ENCODE results near the gene MAMDC2. TPM values are rescaled to one million over a fixed set of nuclear protein-coding genes. Genes with fewer than 3 reads are reported as not detected.

MAMDC2 gene
- total RNA-seq, 1 experiment from 2014 or later, result 6.0 TPM

GRCh38 chr9:70106571-70106970, 62.9 kb downstream of the MAMDC2 start:
- DNase-seq (ENCODE audit: low spot score), result no peak

- no peak for DNase-seq (ENCODE audit: low spot score)
Observed at GRCh38 chr9:70107558-70107957, 63.9 kb downstream of the MAMDC2 start.

- DNase-seq (ENCODE audit: low spot score), result no peak
Observed at GRCh38 chr9:70108181-70108580, 64.5 kb downstream of the MAMDC2 start.

DNA sequence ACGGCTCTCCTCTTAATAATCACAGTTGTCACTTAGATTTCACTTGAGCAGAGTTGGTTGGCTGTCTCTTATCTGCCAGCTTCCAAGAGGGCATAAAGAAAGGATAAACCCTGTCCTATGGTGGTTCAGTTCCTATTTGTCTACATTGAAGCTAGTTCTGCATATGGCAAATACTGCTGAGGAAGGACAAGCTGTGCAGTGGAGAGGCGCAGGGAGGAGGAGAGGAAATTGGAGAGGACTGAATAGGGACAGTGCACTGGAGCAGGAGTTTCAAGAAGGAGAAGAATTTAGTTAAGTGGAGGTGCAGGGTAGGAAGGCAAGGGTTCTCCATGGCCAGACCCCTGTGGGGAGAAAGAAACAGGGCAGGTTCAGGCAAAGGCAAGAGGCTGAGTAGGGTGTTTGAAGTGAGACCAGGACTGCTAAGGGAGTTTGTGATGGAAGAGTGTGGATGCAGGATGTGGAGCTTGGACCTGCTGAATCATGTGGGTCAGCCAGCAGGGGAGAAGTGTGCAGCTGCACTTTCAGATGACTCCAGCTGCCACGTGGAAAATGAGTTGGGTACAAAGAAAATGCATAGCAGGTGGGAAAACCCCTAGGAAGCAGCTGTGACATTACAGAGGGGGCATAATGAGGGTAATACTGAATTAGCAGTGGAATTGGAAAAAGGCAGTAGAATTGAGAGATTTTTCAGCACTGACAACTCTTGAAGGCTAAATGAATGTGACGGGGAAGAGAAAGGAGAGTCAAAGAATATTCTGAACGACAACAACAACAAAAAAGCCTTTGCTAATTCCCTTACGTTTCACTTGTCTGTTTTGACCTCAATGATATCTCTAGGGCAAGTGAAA, 66.8 kb downstream of the MAMDC2 start:
- peak; percentile 78 for DNase-seq (ENCODE audit: low spot score)

- DNase-seq (ENCODE audit: low spot score), result peak; percentile 82
Observed at GRCh38 chr9:70111042-70111602, 67.5 kb downstream of the MAMDC2 start.

DNA sequence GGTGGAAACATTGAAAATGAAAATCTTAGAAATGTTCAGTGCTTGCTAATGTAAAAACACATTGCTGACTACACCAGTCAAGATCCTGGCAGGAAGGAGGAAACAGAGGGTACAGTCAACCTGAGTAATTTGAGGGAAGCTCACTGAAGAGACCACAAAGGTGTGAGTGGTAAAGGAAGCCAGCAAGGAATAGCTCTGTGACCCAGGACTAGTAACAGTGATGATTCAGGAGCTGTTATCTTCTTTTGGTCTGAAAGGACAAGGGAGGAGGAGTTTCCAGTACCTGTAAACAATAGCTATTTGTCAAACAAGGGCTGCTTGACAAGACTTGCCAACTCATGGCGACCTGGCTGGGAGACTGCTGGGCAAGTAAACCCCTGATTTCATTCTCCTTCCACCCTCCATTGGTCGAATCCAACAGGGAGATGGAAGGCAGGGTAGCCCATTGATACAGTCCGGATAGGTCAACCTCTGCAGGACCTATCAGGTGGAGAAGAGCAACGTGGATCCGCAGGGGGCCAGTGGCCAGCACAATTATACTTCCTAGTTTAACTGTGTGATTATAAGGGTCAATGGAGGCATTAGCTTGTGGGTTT, 68.1 kb downstream of the MAMDC2 start:
- peak; percentile 71 for DNase-seq (ENCODE audit: low spot score)

DNA sequence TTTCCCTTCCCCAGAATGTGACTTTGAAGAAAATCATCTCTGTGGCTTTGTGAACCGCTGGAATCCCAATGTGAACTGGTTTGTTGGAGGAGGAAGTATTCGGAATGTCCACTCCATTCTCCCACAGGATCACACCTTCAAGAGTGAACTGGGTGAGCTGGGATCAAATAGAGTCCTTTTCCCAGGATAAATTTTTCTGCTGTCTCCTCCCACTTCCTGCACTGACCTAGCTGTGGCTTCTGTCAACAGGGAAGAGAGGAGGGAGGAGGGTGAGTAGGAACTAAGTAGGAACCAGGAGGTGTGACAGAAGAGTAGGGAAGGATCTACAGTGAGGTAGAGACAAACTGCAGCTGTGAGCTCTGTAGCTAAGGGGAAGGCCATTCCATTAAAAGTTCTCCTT, 69.3 kb downstream of the MAMDC2 start:
- peak; percentile 74 for DNase-seq (ENCODE audit: low spot score)

DNA sequence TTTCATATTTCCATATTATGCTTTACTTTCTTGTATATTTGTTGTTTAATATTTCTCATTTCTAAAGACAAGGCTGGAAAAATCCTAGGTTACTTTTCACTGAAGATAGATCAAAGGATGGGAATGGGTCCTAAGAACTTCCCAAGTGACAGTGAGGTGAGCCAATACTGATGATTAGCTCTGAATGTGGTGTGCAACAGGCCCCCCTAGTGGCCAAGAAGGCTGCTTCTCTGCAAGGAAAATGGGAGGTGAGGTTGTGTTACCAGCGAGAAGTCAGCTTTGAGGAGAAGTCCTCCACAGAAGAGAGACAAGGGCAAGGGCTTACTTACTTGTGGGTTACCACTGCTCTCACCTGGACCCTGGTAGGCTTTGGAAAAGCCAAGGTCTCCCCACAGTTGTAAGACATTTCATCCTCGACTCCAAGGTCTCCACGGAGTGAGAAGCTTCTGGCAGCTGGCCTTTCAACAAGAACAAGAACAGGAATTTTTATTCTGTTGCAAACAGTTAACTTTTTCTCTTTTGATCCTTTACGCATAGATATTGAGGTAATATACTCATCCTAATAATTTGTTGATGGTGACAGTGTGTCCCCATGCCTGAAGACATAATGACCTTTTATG, 69.9 kb downstream of the MAMDC2 start:
- peak; percentile 68 for DNase-seq (ENCODE audit: low spot score)

- no peak for DNase-seq (ENCODE audit: low spot score)
Observed at GRCh38 chr9:70114898-70115297, 71.2 kb downstream of the MAMDC2 start.

DNA sequence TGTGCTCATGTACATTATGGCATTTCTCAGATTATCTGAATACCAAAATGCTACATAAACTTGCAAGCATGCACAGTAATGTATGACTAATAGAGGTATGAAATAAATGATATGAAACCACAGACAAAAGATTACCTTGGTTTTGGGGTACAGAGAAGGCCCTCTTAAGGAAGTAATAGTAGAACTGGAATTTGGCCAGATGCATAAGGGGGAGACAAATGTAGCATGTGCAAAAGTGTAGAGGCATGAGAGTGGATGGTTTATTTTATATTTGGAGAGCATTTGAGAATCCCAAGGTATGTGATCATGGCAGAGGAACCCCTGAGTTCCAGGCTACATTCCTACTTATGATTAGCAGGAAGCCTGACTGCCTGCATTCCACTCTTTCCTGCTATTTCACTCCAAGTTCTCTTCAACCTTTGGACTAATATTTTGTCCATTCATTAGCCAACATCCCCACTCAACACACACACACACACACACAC, 74.2 kb downstream of the MAMDC2 start:
- DNase-seq (ENCODE audit: low spot score), result peak; percentile 33

DNA sequence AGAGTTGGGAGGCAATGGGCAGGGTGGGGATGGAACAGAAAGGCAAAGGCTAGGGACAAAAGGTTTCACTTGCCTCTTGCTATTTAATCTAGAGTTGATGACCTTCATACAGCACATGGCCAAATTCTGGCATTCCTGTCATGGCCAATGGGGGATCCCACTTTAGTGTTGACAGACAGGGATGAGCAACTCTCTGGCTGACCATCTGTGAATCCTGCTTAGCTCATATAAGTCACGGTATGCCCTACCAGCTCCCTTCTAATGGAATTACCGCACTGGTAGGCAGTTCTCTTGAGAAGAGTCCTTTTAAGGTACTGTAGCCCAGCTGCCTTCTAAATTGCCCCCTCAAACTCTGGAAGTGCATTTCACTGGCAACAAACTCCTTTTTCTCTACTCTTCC, 76.1 kb downstream of the MAMDC2 start:
- DNase-seq (ENCODE audit: low spot score), result no peak

GRCh38 chr9:70120834-70121510, 77.3 kb downstream of the MAMDC2 start:
- DNase-seq (ENCODE audit: low spot score), result peak; percentile 95

DNA sequence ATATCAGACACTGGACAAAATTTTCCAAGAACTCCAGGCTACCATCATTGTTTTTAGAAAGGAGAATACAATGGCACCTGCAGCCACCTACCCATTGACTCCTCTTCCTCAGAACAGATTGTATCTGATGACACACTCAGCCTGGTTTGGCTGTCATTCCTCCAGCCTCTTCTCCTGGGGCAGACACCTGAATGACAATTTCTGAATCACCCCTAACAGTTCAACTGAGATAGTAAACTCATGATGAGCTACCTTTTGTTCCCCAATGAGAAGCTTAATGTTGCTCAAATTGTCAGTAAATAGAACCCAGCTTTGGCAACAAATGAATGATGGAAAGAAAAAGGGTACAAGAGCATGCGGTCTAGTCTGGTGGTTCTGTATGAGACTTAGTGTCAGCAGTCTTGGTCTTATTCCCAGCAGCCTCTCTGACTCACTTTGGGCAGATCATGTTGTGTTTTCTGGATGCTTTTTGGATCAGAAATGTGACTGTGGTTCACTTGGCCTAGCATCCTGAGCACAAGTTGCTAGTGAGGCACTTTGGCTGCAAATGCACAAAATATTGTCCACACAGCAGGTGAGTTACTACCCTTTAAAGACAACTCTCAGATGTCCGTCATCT, 78.3 kb downstream of the MAMDC2 start:
- DNase-seq (ENCODE audit: low spot score), result no peak

GRCh38 chr9:70123695-70124094, 80.0 kb downstream of the MAMDC2 start:
- DNase-seq (ENCODE audit: low spot score), result no peak

- DNase-seq (ENCODE audit: low spot score), result no peak
Observed at GRCh38 chr9:70125621-70126263, 82.1 kb downstream of the MAMDC2 start.

- DNase-seq (ENCODE audit: low spot score), result no peak
Observed at GRCh38 chr9:70127036-70127435, 83.4 kb downstream of the MAMDC2 start.

DNA sequence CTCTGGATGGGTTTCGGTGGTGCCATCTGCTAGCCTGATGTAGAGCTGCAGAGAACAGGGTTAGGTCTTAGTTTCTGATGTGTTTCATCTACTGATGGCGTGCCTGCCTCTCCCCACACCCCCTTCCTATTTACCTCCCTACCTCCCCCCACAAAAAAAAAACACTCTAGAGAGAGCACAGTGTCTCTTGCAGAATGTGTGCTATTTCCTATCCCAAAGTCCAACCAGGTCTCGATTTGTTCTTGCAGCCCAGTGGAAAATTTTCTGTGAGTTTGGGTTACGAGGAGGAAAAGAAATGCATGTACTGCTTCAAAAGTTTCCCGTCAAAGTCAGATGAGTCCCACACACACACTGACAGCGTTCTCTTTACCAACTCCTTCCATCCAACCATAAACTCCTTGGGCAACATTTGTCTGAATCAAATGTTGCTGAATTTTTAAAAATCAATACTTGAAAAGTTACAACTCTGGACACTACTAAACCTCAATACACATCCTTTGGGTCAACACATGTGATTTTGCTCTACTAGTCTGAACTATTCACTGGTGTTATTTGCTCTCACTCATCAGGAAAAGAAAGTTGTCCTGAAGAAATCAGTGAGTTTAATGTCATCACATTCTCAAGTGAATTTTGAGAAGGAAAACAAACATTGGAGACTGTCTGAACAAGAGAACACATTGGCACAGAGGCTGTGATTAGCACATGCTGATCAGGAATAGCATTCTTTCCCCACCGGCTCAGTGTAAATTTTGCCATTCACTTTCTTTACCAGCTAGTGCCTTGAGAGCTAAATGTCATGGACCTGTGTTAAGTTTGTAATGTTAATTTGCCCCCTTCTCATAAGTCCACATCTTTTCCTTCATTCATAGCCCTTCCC, 84.1 kb downstream of the MAMDC2 start:
- DNase-seq (ENCODE audit: low spot score), result no peak

GRCh38 chr9:70130266-70130665, 86.6 kb downstream of the MAMDC2 start:
- no peak for DNase-seq (ENCODE audit: low spot score)

DNA sequence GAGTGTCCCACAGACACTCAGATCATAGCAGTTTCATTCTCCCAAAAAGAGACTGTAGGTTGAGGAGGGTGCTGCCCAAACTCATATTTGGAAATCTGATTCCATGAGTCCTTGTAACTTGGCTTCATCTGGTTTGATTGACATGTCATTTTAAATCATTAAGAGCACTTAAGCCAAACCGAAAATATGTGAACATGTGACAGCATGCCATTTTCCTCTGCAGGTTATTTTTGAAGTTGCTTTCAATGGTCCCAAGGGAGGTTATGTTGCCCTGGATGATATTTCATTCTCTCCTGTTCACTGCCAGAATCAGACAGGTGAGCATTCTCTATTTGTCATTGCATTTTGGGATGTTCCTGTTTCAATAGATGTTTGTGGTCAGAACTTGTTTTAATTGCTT, 87.6 kb downstream of the MAMDC2 start:
- no peak for DNase-seq (ENCODE audit: low spot score)

Measured in A172 (cell line).